Measurements from ENCODE around the gene FAM217B.
"Not testable (repeated sequence)": the region's sequence is repeated elsewhere in the genome, so short reads cannot be mapped to it uniquely, and the experiment has no call there.

FAM217B gene

DNA sequence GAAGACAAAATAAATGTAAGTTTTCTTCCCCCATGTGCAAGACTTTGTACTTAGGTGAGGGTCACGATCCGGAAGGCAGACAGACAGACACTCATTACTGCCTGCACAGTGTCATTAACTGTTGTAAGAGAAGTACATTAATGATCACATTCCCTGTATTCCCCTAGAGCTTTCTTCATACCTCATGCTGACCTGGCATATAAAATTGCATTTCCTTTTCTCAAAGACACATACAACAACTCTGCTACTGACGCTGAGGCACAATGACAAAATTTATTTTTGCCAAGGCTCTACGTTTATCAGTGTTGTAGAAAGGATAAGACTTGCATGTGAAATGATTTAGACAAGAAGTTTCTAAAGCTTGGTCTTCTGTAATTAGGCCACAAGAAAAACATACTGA lies 3.8 kb upstream of the FAM217B start:
- DNase-seq, result no peak
- in situ Hi-C loops (cut with HindIII; ENCODE audit: low pct_ligation_motif_present, low pct_unique_long_range_greater_than_20kb, low sequenced_read_pairs), result no loop called here

DNA sequence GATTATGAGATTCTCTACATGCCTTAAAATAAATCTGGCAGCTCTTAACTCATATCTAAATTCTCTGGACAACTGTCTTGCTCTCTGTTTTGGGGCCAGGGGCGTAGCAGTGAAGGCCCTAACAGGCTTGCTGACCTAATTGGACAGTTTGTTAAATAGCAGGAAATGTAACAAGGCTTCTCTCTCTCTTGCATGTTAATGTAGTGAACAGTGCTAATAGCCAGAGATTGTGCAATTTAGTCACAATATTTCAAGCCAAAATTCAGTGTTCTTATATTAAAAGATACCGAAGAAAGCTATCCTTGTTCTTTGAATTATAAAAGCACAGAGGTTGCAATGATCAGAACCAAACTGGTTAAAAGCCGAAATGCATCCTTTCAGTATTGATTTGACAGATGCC lies 3.0 kb upstream of the FAM217B start:
- no peak for DNase-seq
- in situ Hi-C loops (cut with HindIII; ENCODE audit: low pct_ligation_motif_present, low pct_unique_long_range_greater_than_20kb, low sequenced_read_pairs), result no loop called here

DNA sequence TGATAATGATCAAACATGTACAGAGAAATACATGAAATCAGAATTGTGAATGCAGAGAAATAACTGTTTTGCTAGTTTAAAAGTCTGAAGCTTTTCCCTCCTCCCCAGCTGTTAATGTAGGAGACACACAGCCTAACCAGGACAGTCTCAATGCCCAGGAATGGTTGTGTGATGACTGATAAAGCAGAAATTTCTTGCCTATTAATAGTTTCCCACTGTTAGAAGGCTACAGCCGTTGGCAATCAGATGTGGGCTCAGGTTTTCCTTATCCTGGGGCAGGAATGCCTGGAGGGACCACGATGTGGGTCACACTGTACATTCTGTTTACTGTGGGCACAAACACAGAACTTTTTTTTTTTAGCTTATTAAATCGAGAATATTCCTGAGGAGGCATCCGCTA lies 2.0 kb upstream of the FAM217B start:
- in situ Hi-C loops (cut with HindIII; ENCODE audit: low pct_ligation_motif_present, low pct_unique_long_range_greater_than_20kb, low sequenced_read_pairs), result no loop called here
- no peak for DNase-seq

DNA sequence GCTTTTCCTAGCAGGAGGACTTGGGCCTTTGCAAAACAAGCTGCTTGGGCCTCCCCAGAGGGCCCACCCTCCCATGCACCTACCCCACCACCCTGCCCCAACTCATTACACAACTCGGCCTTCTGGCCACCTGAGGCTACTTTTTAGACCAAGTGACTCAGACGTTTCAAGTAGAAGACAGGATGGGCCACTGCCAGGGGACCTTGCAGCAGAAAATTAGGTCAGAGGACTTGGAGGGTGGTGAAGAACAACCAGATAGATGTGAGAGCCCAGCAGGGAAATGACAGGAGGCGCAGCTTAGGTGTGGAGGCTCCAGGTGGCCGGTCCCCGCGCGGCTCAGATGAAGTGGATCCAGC lies 1.5 kb upstream of the FAM217B start:
- no peak for DNase-seq
- in situ Hi-C loops (cut with HindIII; ENCODE audit: low pct_ligation_motif_present, low pct_unique_long_range_greater_than_20kb, low sequenced_read_pairs), result no loop called here

DNA sequence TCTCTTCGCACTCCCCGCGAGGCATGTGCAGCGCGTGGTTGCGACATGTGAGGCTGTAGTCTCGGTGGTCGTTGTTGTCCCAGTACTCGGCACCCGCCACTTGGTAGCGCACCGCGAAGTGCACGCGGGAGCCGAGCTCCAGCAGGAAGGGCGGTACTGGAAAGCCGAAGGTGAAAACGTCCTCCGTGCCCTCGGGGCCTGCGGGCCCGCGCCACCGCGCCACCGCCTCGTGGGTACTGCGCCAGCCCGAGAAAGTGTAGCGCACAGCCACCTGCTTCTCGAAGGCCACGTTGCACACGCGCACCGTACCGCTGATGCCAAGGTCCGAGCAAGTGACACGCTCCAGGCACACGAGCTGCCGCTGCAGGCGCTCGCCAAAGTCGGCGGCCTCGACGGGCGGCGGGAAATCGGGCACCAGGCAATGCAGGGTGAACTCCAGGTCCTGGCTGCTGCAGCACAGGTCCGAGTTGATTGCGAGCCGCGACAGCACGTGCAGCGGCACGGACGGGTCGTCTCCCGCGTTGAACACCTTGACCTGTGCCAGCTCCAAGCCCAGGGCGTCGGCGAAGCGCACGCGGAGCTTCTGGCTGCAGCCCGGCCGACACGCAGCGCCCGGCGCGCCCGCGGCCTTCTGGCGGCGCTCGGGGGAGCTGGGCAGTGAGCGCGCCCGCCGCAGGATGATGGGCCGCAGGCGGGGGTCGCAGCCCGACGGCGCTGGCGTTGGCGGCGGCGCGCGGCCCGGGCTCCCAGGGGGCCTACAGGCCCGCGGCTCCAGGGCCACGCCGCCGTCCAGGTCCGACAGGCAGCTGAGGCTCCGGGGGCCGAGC lies 924 bp upstream of the FAM217B start:
- in situ Hi-C loops (cut with HindIII; ENCODE audit: low pct_ligation_motif_present, low pct_unique_long_range_greater_than_20kb, low sequenced_read_pairs), result no loop called here
- DNase-seq, result peak; percentile 19

DNA sequence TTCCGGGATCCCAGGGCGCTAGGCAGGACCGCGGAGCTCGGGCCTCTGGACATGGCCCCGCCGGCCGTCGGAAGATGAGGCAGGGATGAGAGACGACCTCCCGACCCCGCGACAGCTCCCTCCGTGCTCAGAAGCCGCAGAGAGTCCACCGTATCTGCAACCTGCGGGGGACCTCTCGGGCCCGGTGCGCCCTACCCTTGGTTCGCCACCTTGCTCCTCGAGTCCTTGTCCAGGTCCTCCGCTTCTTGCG lies 385 bp upstream of the FAM217B start:
- DNase-seq, result no peak

DNA sequence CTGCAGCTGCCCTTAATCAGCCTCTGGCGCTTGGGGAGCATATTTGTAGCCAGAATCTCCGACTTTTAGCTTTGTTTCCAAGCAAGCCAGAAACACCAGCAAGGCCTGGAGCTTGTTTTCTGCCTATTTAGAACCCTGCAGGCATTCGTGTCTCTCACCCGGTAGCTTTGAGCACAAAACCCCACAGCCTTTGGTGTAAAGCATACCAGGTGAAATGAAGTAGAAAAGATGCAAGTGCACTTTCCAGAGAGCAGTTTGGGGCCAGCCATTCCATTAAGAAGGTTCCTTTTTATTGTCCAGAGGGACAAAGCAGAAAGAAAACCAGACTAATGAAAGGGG lies 736 bp downstream of the FAM217B start:
- no peak for DNase-seq
- in situ Hi-C loops (cut with HindIII; ENCODE audit: low pct_ligation_motif_present, low pct_unique_long_range_greater_than_20kb, low sequenced_read_pairs), result no loop called here

More for the DNA sequence above, 385 bp upstream of the FAM217B start:
- in situ Hi-C loops (cut with HindIII; ENCODE audit: low pct_ligation_motif_present, low pct_unique_long_range_greater_than_20kb, low sequenced_read_pairs), result no loop called here

DNA sequence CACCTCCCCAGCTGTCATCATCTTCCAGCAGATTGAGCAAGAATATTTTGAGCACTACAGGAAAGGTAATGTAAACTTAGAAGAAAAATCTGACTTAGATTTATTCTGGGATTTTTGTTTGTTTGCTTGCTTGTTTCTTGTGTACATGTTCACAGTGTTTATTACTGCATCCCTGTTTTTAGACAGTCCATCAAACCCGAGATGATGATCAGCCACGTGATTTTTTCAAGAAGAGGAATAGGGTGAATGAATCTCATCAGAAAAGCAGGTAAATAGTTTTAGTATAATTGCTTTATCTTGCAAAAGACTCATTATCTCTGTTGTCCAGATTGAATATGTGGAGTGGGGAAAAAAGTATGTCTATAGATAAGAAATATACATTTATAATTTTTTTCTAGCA lies 2.1 kb downstream of the FAM217B start:
- no peak for DNase-seq
- in situ Hi-C loops (cut with HindIII; ENCODE audit: low pct_ligation_motif_present, low pct_unique_long_range_greater_than_20kb, low sequenced_read_pairs), result no loop called here

DNA sequence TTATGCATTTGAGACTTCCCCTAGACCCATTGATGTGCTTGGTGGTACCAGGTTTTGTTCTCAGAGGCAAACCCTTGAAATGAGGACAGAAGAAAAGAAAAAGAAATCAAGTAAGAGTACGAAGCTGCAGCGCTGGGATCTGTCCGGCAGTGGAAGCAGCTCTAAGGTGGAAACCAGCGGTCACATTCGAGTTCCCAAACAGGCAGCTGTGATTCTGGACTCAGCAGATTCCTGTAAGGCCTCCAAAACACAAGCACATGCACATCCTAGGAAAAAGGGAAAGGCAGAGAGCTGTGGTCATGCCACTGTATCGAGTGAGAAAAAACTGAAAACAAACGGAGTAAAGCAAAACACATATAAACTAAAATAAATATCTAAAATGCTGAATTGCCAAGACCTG lies 4.5 kb downstream of the FAM217B start:
- in situ Hi-C loops (cut with HindIII; ENCODE audit: low pct_ligation_motif_present, low pct_unique_long_range_greater_than_20kb, low sequenced_read_pairs), result no loop called here
- DNase-seq, result no peak

DNA sequence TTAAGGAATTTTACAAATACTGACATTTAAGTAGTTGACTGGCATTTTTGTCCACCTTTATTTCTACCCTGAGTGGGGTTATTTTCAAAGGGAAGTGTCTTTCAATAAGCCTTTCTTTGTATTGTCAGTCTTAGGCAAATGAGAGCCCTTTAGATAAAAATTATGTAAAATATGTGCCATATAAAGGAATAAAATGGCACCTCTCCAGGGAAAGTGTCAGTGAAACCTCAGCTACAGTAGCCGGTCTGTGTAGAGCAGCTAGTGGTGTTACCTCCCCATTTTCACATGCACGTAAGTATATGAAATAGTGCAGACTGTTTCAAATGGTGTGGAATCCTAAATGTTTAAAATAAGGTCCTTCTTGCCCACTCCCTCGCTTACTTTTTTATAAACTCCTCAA lies 5.0 kb downstream of the FAM217B start:
- in situ Hi-C loops (cut with HindIII; ENCODE audit: low pct_ligation_motif_present, low pct_unique_long_range_greater_than_20kb, low sequenced_read_pairs), result no loop called here
- no peak for DNase-seq

DNA sequence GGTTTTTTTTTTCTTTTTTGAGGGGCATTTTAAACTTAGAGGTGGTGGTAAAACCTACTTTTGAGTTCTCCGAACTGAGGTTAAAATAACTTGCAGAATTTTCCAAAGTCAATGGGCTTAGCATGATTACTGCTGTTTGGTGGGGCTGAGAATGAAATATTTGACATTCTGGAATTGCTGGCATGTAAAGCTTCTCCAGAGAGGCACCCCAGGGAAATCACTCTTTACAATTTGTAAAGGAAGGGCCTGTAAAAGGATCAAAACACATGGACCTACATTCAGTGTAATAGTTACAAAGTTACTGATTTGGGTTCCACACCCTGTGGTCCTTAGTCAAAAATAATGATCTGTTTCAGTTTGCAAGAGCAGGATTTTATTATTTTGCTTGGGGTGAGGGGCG lies 5.5 kb downstream of the FAM217B start:
- DNase-seq, result no peak
- in situ Hi-C loops (cut with HindIII; ENCODE audit: low pct_ligation_motif_present, low pct_unique_long_range_greater_than_20kb, low sequenced_read_pairs), result no loop called here

DNA sequence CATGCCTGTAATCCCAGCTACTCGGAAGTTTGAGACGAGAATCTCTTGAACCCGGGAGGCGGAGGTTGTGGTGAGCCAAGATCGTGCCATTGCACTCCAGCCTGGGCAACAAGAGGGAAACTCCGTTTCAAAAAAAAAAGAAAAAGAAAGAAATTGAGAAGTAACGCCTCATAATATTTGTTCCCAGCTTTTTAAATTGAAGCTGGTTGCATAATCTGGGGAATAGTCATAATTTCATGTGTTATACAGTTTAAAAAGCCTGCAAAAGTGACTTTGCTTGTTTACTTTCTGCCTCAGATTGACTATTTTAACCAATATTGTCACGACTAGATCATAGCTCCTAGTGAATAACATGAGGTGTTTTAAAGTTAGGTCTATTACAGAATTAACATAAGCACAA lies 7.2 kb downstream of the FAM217B start:
- DNase-seq, result no peak
- in situ Hi-C loops (cut with HindIII; ENCODE audit: low pct_ligation_motif_present, low pct_unique_long_range_greater_than_20kb, low sequenced_read_pairs), result no loop called here

DNA sequence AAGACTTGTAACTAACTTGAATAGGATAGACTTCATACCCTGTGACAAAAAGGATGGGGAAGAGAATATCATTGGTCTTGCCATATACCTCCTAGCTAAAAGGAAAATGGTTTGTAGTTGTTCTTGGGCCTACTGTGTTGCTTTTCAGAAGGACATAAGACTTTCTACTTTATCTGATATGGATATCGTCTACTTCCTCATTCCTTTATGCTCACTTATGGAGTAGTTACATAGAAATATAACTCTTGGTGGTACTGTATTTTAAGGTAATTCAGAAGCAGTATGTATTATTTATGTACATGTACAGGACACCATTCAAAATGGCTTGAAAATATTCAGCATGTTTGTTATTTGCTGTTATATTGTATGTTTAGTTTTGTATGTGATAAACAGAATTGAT lies 8.0 kb downstream of the FAM217B start:
- no peak for DNase-seq
- in situ Hi-C loops (cut with HindIII; ENCODE audit: low pct_ligation_motif_present, low pct_unique_long_range_greater_than_20kb, low sequenced_read_pairs), result no loop called here

DNA sequence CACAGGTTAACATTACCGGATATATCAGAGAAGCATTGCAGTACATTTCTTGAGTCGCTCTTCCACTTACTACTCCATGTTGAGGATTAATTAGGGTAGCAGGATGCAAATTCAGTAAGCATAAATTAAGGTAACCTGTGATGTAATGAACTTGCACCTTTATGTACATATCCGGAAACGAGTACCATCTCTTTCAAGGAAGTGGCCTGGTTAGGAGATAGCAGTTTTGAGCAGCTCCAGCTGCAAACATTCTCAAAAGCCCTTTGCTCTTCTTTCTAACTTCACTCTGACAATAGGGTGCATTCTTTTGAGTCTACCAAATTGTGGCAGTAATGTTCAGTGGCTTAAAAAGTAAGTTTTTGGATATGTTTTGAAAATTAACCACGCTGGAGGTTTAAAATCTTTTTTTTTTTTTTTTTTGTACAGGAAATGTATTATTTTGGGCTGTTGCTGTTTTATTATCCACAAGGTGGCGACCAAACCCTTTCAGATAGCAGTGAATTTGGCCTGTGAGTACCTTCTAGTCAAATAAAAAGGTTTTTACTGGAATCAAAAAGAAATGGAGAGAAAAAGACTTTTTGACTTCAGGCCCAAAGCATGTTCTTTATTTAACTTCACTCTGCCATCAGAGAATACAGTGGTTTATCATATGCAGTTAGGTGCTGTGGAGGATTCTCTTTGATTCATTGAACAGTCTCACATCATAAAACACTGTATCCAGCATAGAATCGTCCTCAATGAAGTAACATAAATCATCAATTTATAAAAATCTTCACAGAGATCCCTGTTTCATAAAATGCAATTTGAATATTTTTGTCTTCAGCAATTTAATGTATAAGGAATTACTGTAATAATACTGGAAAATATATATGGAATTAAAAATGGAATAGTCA lies 8.9 kb downstream of the FAM217B start:
- in situ Hi-C loops (cut with HindIII; ENCODE audit: low pct_ligation_motif_present, low pct_unique_long_range_greater_than_20kb, low sequenced_read_pairs), result no loop called here
- DNase-seq, result peak; percentile 41

DNA sequence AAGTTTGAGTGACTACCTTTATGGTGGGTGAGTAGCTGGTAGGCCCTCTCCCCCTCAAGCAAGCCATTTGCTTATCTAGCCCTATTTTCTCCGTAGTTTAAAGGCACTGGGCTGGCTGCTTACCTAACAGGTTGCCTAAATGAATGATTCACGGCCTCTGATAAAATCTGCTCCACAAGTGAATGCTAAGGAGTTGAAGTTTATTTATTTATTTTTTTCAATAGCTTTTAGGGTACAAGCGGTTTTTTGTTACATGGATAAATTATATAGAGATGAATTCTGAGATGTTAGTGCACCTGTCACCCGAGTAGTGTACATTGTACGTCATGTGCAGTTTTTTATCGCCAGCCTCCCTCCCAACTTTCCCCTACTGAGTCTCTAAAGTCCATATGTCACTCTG lies 9.7 kb downstream of the FAM217B start:
- in situ Hi-C loops (cut with HindIII; ENCODE audit: low pct_ligation_motif_present, low pct_unique_long_range_greater_than_20kb, low sequenced_read_pairs), result no loop called here
- no peak for DNase-seq

DNA sequence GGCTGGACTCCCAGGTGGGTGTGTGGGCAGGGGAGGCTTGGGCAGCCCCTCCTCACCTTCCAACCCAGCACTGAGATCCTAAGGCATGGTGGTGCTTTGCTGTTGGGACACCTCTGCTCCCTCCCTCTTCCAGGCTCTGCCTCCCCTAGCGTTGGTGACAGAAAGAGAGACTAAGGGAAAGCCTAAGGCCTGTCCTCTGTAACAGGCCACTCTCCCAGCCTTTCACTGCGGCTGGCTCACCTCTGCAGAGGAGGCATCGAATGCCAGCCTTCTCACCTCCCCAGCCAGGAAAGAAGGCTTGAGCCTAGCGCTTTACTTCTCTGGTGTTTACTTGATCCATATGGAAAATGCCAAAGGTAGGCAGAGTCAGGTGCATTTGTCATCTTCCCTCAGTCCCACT lies 14.5 kb downstream of the FAM217B start:
- in situ Hi-C loops (cut with HindIII; ENCODE audit: low pct_ligation_motif_present, low pct_unique_long_range_greater_than_20kb, low sequenced_read_pairs), result no loop called here
- no peak for DNase-seq

DNA sequence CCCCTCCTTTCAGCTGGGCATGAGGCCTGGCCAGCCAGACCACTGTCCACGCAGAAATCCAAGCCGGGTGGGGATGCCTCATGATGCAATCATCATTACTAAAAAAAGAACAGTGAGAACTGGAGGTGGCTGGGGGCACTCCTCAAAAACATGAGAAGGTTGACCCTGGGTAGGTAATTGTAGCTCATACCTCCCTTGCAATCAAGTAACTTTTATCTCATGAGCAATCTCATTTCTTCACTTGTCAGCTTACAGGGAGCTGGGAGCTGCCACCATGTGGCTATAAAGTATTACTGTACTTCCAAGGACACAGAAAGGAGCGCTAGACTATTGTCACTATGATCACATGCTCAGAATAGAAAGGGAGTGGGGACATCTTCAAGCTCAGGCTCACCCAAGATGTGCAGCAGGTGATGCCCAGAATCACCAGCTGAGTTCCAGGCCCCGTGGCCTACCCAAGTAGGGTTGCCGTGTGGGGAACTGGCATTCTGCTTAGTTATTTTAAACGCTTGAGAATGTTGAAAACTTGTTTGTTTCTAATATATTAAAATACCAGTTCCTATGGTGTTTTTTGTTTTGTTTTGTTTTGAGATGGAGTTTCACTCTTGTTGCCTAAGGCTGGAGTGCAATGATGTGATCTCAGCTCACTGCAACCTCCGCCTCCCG lies 15.1 kb downstream of the FAM217B start:
- no peak for DNase-seq

DNA sequence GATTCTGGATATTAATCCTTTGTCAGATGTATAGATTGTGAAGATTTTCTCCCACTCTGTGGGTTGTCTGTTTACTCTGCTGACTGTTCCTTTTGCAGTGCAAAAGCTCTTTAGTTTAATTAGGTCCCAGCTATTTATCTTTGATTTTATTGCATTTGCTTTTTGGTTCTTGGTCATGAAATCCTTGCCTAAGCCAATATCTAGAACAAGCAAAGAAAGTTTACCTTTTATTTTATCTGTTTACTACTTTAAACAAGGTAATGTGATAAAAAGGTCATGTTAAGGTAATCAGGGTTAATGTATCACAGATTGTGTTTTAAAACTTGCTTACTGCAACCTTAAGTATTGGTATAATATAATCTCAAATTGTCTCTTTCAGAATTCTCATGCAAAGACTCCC lies 17.4 kb downstream of the FAM217B start:
- in situ Hi-C loops (cut with HindIII; ENCODE audit: low pct_ligation_motif_present, low pct_unique_long_range_greater_than_20kb, low sequenced_read_pairs); DNase-seq: not testable (repeated sequence)

More for the DNA sequence above, 15.1 kb downstream of the FAM217B start:
- in situ Hi-C loops (cut with HindIII; ENCODE audit: low pct_ligation_motif_present, low pct_unique_long_range_greater_than_20kb, low sequenced_read_pairs), result no loop called here

DNA sequence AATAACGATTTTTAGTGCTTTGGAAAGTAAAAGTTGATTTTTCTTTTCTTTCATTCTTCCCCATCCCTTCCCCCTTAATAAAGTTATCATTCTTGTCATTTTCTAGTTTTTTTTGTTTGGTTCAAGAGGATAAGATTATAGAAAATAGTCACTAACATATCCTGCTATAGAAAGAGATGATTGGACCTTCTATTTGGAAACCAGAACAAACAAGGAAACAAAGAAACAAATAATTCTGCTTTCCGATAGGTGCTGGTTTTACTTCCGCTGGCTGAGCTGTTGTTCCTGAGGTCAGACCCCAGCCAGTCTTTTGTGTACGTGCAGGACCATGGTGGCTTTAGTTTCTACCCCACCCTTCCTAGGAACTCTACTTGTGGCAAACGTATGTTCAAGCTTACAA lies 17.9 kb downstream of the FAM217B start, which contains the start of gene CDH26:
Gene CDH26 (plus strand): TSS at position 301 of the 400 bp plus-strand sequence. CDS start 304 bp downstream, outside the sequence.
- no peak for DNase-seq
- in situ Hi-C loops (cut with HindIII; ENCODE audit: low pct_ligation_motif_present, low pct_unique_long_range_greater_than_20kb, low sequenced_read_pairs), result no loop called here

DNA sequence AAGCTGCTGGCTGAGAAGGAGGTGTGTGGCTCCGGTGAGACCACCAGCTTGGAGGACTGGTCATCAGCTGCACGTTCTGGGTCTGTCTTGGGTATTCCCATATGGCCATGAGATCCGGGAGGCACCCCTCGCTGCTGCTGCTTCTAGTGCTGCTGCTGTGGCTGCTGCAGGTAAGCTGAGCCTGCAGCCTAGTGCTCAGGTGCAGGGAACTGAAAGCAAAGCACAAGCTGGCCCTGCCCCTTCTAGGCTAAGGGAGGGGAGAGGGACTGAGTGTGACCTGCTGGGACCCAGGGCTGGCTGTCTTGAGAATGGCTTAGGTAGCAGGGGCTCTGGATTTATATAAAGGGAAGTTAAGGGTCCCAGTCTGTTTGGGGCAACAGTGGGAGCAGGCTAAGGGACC lies 18.4 kb downstream of the FAM217B start:
- in situ Hi-C loops (cut with HindIII; ENCODE audit: low pct_ligation_motif_present, low pct_unique_long_range_greater_than_20kb, low sequenced_read_pairs), result no loop called here
- DNase-seq, result no peak
